NB4 (cell line): Measurements from ENCODE around the gene MALAT1.
"Not testable (repeated sequence)": the region's sequence is repeated elsewhere in the genome, so short reads cannot be mapped to it uniquely, and the experiment has no call there.

Source experiments
- MAX ChIP-seq: IDR thresholded peaks from 2 replicates; pipeline ENCODE4 v1.6.1; 2011; ENCODE audit warnings: low read depth, low read length
- POLR2A ChIP-seq: IDR thresholded peaks from 2 replicates; pipeline ENCODE4 v1.6.1; 2011; ENCODE audit warnings: mild to moderate bottlenecking; ENCODE audit not compliant: insufficient read length; ENCODE audit errors: extremely low read depth
- TF ChIP-seq, protein P1 (sequence below): IDR thresholded peaks from one replicate; pipeline ENCODE4 v1.5.1; 2012; ENCODE audit warnings: low read depth, low read length

DNA sequence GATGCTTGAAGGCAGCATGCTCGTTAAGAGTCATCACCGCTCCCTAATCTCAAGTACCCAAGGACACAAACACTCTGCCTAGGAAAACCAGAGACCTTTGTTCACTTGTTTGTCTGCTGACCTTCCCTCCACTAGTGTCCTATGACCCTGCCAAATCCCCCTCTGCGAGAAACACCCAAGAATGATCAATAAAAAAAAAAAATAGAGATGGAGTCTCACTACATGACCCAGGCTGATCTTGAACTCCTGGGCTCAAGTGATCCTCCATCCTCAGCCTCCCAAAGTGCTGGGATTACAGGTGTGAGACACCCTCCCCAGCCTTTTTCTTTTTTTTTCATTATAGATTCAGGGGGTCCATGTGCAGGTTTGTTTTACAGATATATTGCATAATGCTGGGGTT lies 46.6 kb upstream of the MALAT1 start:
- TF ChIP-seq, protein P1, sequence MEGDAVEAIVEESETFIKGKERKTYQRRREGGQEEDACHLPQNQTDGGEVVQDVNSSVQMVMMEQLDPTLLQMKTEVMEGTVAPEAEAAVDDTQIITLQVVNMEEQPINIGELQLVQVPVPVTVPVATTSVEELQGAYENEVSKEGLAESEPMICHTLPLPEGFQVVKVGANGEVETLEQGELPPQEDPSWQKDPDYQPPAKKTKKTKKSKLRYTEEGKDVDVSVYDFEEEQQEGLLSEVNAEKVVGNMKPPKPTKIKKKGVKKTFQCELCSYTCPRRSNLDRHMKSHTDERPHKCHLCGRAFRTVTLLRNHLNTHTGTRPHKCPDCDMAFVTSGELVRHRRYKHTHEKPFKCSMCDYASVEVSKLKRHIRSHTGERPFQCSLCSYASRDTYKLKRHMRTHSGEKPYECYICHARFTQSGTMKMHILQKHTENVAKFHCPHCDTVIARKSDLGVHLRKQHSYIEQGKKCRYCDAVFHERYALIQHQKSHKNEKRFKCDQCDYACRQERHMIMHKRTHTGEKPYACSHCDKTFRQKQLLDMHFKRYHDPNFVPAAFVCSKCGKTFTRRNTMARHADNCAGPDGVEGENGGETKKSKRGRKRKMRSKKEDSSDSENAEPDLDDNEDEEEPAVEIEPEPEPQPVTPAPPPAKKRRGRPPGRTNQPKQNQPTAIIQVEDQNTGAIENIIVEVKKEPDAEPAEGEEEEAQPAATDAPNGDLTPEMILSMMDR: not testable (repeated sequence)
- not testable (repeated sequence) for TF ChIP-seq POLR2A, MAX
